Liver (tissue), 9 donors: Measurements from ENCODE around the gene LMBRD1. TPM values are rescaled to one million over a fixed set of nuclear protein-coding genes. Genes with fewer than 3 reads are reported as not detected.

Source experiments
- DNase-seq: peaks from one replicate; pipeline ENCODE4 v3.0.0-alpha.2; 2017; ENCODE audit warnings: low spot score
- H3K27ac ChIP-seq, 2 donors: one replicate each; pipeline ENCODE4 v1.7.0; 2013; ENCODE audit warnings: inconsistent platforms in 2 of 2, low read length in 2 of 2, control low read depth in 1 of 2, low read depth in 1 of 2, mild to moderate bottlenecking in 1 of 2
- H3K27me3 ChIP-seq, 4 donors: one replicate each; pipeline versions ENCODE4 v1.6.1 to v1.7.0; 2013; ENCODE audit warnings: low read length in 3 of 4, inconsistent platforms in 1 of 4, mild to moderate bottlenecking in 1 of 4, moderate library complexity in 1 of 4; ENCODE audit not compliant: control insufficient read depth in 4 of 4, insufficient read depth in 4 of 4
- H3K36me3 ChIP-seq, 4 donors: one replicate each; pipeline versions ENCODE4 v1.6.1 to v1.7.0; 2013; ENCODE audit warnings: low read length in 3 of 4, mild to moderate bottlenecking in 3 of 4, low read depth in 1 of 4, moderate library complexity in 1 of 4; ENCODE audit not compliant: control insufficient read depth in 4 of 4, insufficient read depth in 3 of 4
- H3K4me1 ChIP-seq, 4 donors: one replicate each; pipeline versions ENCODE4 v1.6.1 to v1.7.0; 2013; ENCODE audit warnings: low read length in 3 of 4, mild to moderate bottlenecking in 3 of 4, moderate library complexity in 1 of 4; ENCODE audit not compliant: control insufficient read depth in 4 of 4, insufficient read depth in 4 of 4
- H3K4me3 ChIP-seq, 3 donors: one replicate each; pipeline versions ENCODE4 v1.6.1 to v1.7.0; 2013; ENCODE audit warnings: low read length in 3 of 3, control low read depth in 1 of 3, low read depth in 1 of 3, mild to moderate bottlenecking in 1 of 3
- H3K9ac ChIP-seq, 2 donors: one replicate each; pipeline ENCODE4 v1.7.0; 2013; ENCODE audit warnings: low read length in 2 of 2, mild to moderate bottlenecking in 2 of 2, moderate library complexity in 2 of 2, control low read depth in 1 of 2, low read depth in 1 of 2
- H3K9me3 ChIP-seq, 4 donors: one replicate each; pipeline versions ENCODE4 v1.6.1 to v1.7.0; 2013; ENCODE audit warnings: low read length in 3 of 4; ENCODE audit not compliant: control insufficient read depth in 4 of 4
- EGR1 ChIP-seq, 2 donors: IDR thresholded peaks; 2 replicates each; pipeline ENCODE4 v1.6.1; 2016 to 2018; ENCODE audit warnings: antibody characterized with exemption in 2 of 2, low read depth in 2 of 2
- FOXA1 ChIP-seq: IDR thresholded peaks from 2 replicates; pipeline ENCODE4 v1.6.1; 2016; ENCODE audit warnings: antibody characterized with exemption
- FOXA2 ChIP-seq: IDR thresholded peaks from 2 replicates; pipeline ENCODE4 v1.6.1; 2016; ENCODE audit warnings: antibody characterized with exemption
- GABPA ChIP-seq, 2 donors: IDR thresholded peaks in 1 of 2; conservative IDR thresholded peaks in 1 of 2; 2 replicates each; pipeline ENCODE4 v1.6.1; 2016; ENCODE audit warnings: antibody characterized with exemption in 2 of 2, mild to moderate bottlenecking in 1 of 2, moderate library complexity in 1 of 2
- HNF4A ChIP-seq, 2 donors: conservative IDR thresholded peaks; 2 replicates each; pipeline ENCODE4 v1.6.1; 2016; ENCODE audit warnings: antibody characterized with exemption in 2 of 2, mild to moderate bottlenecking in 2 of 2
- HNF4G ChIP-seq: IDR thresholded peaks from 2 replicates; pipeline ENCODE4 v1.6.1; 2016; ENCODE audit warnings: antibody characterized with exemption
- JUND ChIP-seq, 2 donors: IDR thresholded peaks; 2 replicates each; pipeline ENCODE4 v1.6.1; 2016; ENCODE audit warnings: antibody characterized with exemption in 2 of 2
- NR2F2 ChIP-seq: IDR thresholded peaks from 2 replicates; pipeline ENCODE4 v1.6.1; 2016; ENCODE audit warnings: antibody characterized with exemption
- RAD21 ChIP-seq, 2 donors: IDR thresholded peaks; 2 replicates each; pipeline ENCODE4 v1.6.1; 2016; ENCODE audit warnings: antibody characterized with exemption in 2 of 2, mild to moderate bottlenecking in 2 of 2
- RXRA ChIP-seq, 2 donors: IDR thresholded peaks; 2 replicates each; pipeline ENCODE4 v1.6.1; 2017 to 2018; ENCODE audit warnings: antibody characterized with exemption in 2 of 2, mild to moderate bottlenecking in 1 of 2
- SP1 ChIP-seq: IDR thresholded peaks from 2 replicates; pipeline ENCODE4 v1.6.1; 2018; ENCODE audit warnings: antibody characterized with exemption, mild to moderate bottlenecking
- TAF1 ChIP-seq: conservative IDR thresholded peaks from 2 replicates; pipeline ENCODE4 v1.6.1; 2016; ENCODE audit warnings: antibody characterized with exemption, mild to moderate bottlenecking
- YY1 ChIP-seq: IDR thresholded peaks from 2 replicates; pipeline ENCODE4 v1.6.1; 2016; ENCODE audit warnings: antibody characterized with exemption, mild to moderate bottlenecking
- WGBS: extraction: QIAGEN DNeasy Blood & Tissue Kit; methylation state at CpG from one replicate; pipeline ENCODE4 v1.1.7; 2013; 5-methylcytosine and 5-hydroxymethylcytosine counted together
- polyA plus RNA-seq, 2 donors: library from polyadenylated mRNA; stranded (reverse) in 1 of 2; unstranded in 1 of 2; fragments of 200-250 nt in 1 of 2; fragments of >200 nt in 1 of 2; fragmentation: Nextera tagmentation in 1 of 2; extraction: Ambion mirVana in 1 of 2; gene quantifications; one replicate each; pipeline versions ENCODE4 v1.2.1 to v1.2.3, GENCODE V29; 2013 to 2015
- total RNA-seq, 2 donors: library from RNA; depleted of rRNA; stranded (reverse); fragments of >200 nt; gene quantifications; one replicate each; pipeline ENCODE4 v1.2.3, GENCODE V29; 2014
- TF ChIP-seq, protein P1 (sequence below): fragments of 150-350 bp; IDR thresholded peaks from 2 replicates; pipeline ENCODE4 v1.5.1; 2017; ENCODE audit warnings: improper control_type of control experiment, low read depth, low read length; ENCODE audit not compliant: missing input control
- TF ChIP-seq, protein P2 (sequence below): IDR thresholded peaks from 2 replicates; pipeline ENCODE4 v1.6.1; 2016; ENCODE audit warnings: antibody characterized with exemption
- TF ChIP-seq, protein P3 (sequence below): IDR thresholded peaks from 2 replicates; pipeline ENCODE4 v1.6.1; 2016; ENCODE audit warnings: antibody characterized with exemption, mild to moderate bottlenecking
- TF ChIP-seq, protein P4 (sequence below): IDR thresholded peaks from 2 replicates; pipeline ENCODE4 v1.6.1; 2016; ENCODE audit warnings: antibody characterized with exemption
- TF ChIP-seq, protein P5 (sequence below): IDR thresholded peaks from 2 replicates; pipeline ENCODE4 v1.6.1; 2016; ENCODE audit warnings: antibody characterized with exemption
- donor health status: healthy.
- donor health status: healthy.
- donor health status: healthy.
- donor health status: healthy.
- donor health status: healthy.

Gene LMBRD1
- total and polyA plus RNA-seq, 4 donors: 33.2 to 54.5 (median 43.3) TPM

DNA sequence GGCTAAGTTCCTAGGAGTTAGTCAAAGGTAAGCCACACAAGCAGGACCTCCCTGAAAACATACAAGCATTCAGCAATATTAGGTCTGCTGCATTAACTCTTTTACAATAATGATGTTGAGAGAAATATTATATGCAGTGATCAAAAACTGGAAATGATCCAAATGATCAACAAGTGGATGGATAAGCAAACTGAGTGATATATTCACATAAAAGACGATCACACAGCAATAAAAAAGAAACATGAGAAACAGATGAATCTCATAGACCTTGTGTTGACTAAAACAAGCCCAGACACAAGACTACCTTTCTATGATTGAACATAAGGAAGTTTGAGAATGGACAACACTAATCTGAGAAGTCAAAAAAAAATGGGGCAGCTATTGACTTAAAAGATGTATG lies 39.9 kb downstream of the LMBRD1 start:
- TF ChIP-seq SP1 (no peak), RXRA (IDR thresholded peaks at IDR 0.05) (no peak), GABPA (IDR thresholded peaks at IDR 0.05 in 1 of 2, conservative IDR thresholded peaks at IDR 0.05 in 1 of 2) (no peak), EGR1 (IDR thresholded peaks at IDR 0.05; ENCODE audit: low read depth in 2 of 2) (no peak), JUND (IDR thresholded peaks at IDR 0.05) (no peak), FOXA2 (no peak), FOXA1 (no peak), HNF4A (conservative IDR thresholded peaks at IDR 0.05) (no peak), TAF1 (no peak), NR2F2 (no peak), YY1 (no peak), RAD21 (IDR thresholded peaks at IDR 0.05) (no peak), HNF4G (no peak)
- TF ChIP-seq, protein P1, sequence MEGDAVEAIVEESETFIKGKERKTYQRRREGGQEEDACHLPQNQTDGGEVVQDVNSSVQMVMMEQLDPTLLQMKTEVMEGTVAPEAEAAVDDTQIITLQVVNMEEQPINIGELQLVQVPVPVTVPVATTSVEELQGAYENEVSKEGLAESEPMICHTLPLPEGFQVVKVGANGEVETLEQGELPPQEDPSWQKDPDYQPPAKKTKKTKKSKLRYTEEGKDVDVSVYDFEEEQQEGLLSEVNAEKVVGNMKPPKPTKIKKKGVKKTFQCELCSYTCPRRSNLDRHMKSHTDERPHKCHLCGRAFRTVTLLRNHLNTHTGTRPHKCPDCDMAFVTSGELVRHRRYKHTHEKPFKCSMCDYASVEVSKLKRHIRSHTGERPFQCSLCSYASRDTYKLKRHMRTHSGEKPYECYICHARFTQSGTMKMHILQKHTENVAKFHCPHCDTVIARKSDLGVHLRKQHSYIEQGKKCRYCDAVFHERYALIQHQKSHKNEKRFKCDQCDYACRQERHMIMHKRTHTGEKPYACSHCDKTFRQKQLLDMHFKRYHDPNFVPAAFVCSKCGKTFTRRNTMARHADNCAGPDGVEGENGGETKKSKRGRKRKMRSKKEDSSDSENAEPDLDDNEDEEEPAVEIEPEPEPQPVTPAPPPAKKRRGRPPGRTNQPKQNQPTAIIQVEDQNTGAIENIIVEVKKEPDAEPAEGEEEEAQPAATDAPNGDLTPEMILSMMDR: no peak
- TF ChIP-seq, protein P2, sequence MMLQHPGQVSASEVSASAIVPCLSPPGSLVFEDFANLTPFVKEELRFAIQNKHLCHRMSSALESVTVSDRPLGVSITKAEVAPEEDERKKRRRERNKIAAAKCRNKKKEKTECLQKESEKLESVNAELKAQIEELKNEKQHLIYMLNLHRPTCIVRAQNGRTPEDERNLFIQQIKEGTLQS: no peak
- TF ChIP-seq, protein P3, sequence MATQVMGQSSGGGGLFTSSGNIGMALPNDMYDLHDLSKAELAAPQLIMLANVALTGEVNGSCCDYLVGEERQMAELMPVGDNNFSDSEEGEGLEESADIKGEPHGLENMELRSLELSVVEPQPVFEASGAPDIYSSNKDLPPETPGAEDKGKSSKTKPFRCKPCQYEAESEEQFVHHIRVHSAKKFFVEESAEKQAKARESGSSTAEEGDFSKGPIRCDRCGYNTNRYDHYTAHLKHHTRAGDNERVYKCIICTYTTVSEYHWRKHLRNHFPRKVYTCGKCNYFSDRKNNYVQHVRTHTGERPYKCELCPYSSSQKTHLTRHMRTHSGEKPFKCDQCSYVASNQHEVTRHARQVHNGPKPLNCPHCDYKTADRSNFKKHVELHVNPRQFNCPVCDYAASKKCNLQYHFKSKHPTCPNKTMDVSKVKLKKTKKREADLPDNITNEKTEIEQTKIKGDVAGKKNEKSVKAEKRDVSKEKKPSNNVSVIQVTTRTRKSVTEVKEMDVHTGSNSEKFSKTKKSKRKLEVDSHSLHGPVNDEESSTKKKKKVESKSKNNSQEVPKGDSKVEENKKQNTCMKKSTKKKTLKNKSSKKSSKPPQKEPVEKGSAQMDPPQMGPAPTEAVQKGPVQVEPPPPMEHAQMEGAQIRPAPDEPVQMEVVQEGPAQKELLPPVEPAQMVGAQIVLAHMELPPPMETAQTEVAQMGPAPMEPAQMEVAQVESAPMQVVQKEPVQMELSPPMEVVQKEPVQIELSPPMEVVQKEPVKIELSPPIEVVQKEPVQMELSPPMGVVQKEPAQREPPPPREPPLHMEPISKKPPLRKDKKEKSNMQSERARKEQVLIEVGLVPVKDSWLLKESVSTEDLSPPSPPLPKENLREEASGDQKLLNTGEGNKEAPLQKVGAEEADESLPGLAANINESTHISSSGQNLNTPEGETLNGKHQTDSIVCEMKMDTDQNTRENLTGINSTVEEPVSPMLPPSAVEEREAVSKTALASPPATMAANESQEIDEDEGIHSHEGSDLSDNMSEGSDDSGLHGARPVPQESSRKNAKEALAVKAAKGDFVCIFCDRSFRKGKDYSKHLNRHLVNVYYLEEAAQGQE: no peak
- TF ChIP-seq, protein P4, sequence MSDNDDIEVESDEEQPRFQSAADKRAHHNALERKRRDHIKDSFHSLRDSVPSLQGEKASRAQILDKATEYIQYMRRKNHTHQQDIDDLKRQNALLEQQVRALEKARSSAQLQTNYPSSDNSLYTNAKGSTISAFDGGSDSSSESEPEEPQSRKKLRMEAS: no peak
- TF ChIP-seq, protein P5, sequence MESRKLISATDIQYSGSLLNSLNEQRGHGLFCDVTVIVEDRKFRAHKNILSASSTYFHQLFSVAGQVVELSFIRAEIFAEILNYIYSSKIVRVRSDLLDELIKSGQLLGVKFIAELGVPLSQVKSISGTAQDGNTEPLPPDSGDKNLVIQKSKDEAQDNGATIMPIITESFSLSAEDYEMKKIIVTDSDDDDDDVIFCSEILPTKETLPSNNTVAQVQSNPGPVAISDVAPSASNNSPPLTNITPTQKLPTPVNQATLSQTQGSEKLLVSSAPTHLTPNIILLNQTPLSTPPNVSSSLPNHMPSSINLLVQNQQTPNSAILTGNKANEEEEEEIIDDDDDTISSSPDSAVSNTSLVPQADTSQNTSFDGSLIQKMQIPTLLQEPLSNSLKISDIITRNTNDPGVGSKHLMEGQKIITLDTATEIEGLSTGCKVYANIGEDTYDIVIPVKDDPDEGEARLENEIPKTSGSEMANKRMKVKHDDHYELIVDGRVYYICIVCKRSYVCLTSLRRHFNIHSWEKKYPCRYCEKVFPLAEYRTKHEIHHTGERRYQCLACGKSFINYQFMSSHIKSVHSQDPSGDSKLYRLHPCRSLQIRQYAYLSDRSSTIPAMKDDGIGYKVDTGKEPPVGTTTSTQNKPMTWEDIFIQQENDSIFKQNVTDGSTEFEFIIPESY: no peak
- no peak overlapping the region for H3K27ac ChIP-seq
- WGBS: 86% methylated on average over 1 of the region's 1 CpG

More for the DNA sequence above, 39.9 kb downstream of the LMBRD1 start:
- Histone ChIP-seq H3K36me3 (peaks cover 0 to 2% (median 0%) of the 10 kb centered on the region in 4 donors), H3K4me1 (peaks cover 0 to 7% (median 0%) of the 10 kb centered on the region in 4 donors), H3K9me3 (no peaks in the 10 kb centered on the region), H3K9ac (no peak overlapping the region), H3K27me3 (no peaks in the 10 kb centered on the region), H3K4me3 (no peak overlapping the region)
- no peak for DNase-seq
